ENCODE data around the gene CCNL2. TPM values are rescaled to one million over a fixed set of nuclear protein-coding genes. Genes with fewer than 3 reads are reported as not detected.
A peak's percentile ranks its signal among the peaks of the same experiment; 100 is the strongest.

Gene CCNL2
- total RNA-seq (2021): 117 to 142 TPM (median 117 TPM) in 3 replicates
- Bru-seq, nascent RNA: percentile 89 among the genes with signal in this experiment
- long read RNA-seq, experiment 1, transcript CCNL2-202 (6 exons, 1,186 nt): minor isoform, 14 of 722 reads
- long read RNA-seq, experiment 1, transcript CCNL2-201 (11 exons, 2,305 nt): major isoform, 200 of 722 reads
- long read RNA-seq, experiment 1, transcript CCNL2-204 (6 exons, 3,082 nt): minor isoform, 24 of 722 reads
- long read RNA-seq, experiment 1, transcript CCNL2-206 (3 exons, 1,941 nt): minor isoform, 5 of 722 reads
- long read RNA-seq, experiment 1, partial matches to known transcripts: 228 of 722 reads
- long read RNA-seq, experiment 1, other reads (novel, unspliced or antisense): 250 of 722 reads
- long read RNA-seq, experiment 2, transcript CCNL2-201 (11 exons, 2,305 nt): major isoform, 19 of 55 reads
- long read RNA-seq, experiment 2, transcript CCNL2-204 (6 exons, 3,082 nt): minor isoform, 5 of 55 reads
- long read RNA-seq, experiment 2, partial matches to known transcripts: 4 of 55 reads
- long read RNA-seq, experiment 2, other reads (novel, unspliced or antisense): 23 of 55 reads
- long read RNA-seq, experiment 3, partial matches to known transcripts: 0 of 4 reads
- long read RNA-seq, experiment 3, other reads (novel, unspliced or antisense): 2 of 4 reads

- POLR2A ChIA-PET: interaction anchor here (0.7 to 2.3 kb wide), 10 partner anchors 8 to 527 kb away, joined by 3 to 12 read pairs (median 4); partner anchors contain the start of gene AURKAIP1
- no peaks in the 10 kb centered on the region for H3K9me3 Mint-ChIP-seq
- ATAC-seq (peak; percentile 94), DNase-seq (ENCODE audit: low spot score) (peak; percentile 99)
- H3K4me1 Mint-ChIP-seq: peaks cover 31% of the 10 kb centered on the region
- H3K27me3 Mint-ChIP-seq (ENCODE audit: low read depth): no peaks in the 10 kb centered on the region
- H3K27ac Mint-ChIP-seq: peak within 1 kb of the TSS; percentile 93
- CTCF ChIA-PET: interaction anchor here (0.5 to 2.5 kb wide), 19 partner anchors 8 to 397 kb away, joined by 3 to 14 read pairs (median 4); partner anchors contain the start of genes AURKAIP1 and MRPL20
- peak within 1 kb of the TSS; percentile 85 for H3K4me3 Mint-ChIP-seq
- H3K36me3 Mint-ChIP-seq: peaks cover 61% of the 10 kb centered on the region
- TF ChIP-seq AFF4 (CRISPR knock-in tag; IDR thresholded peaks at IDR 0.05; ENCODE audit: borderline replicate concordance): peak; percentile 72; the same call in 1 of the 2 replicates
- TF ChIP-seq CBFB (CRISPR knock-in tag; IDR thresholded peaks at IDR 0.05; ENCODE audit: low read depth): 0 out of 2 replicates have a peak, but pooled peaks have one; percentile 86
- peak; percentile 71; the same call in 1 of the 2 replicates for TF ChIP-seq GABPB1 (CRISPR knock-in tag; IDR thresholded peaks at IDR 0.05)
- TF ChIP-seq ETV6 (CRISPR knock-in tag; IDR thresholded peaks at IDR 0.05): peak; percentile 20; the same call in 1 of the 2 replicates
- peak; percentile 45; the same call in 1 of the 2 replicates for TF ChIP-seq MYBL2 (CRISPR knock-in tag; IDR thresholded peaks at IDR 0.05)
- no peak for TF ChIP-seq ZNF317 (CRISPR knock-in tag; IDR thresholded peaks at IDR 0.05; ENCODE audit: borderline replicate concordance, low read depth)
- TF ChIP-seq MAX (CRISPR knock-in tag; IDR thresholded peaks at IDR 0.05): peak; percentile 78
- peak; percentile 61; the same call in 1 of the 2 replicates for TF ChIP-seq ARID4B (CRISPR knock-in tag; IDR thresholded peaks at IDR 0.05; ENCODE audit: borderline replicate concordance)
- no peak for TF ChIP-seq ZNF425 (CRISPR knock-in tag; conservative IDR thresholded peaks at IDR 0.05)
- peak; percentile 100 for TF ChIP-seq NFYB (CRISPR knock-in tag; conservative IDR thresholded peaks at IDR 0.05; ENCODE audit: low read depth)
- peak; percentile 94 for TF ChIP-seq CREM (CRISPR knock-in tag; IDR thresholded peaks at IDR 0.05)
- no peak for TF ChIP-seq ZNF512 (CRISPR knock-in tag; IDR thresholded peaks at IDR 0.05; ENCODE audit: borderline replicate concordance)
- TF ChIP-seq FOXP1 (CRISPR knock-in tag; IDR thresholded peaks at IDR 0.05; ENCODE audit: borderline replicate concordance): peak; percentile 67; the same call in 1 of the 2 replicates
- no peak for TF ChIP-seq RELA (CRISPR knock-in tag; IDR thresholded peaks at IDR 0.05; ENCODE audit: borderline replicate concordance)
- peak; percentile 17; the same call in 1 of the 2 replicates for TF ChIP-seq USF1 (CRISPR knock-in tag; IDR thresholded peaks at IDR 0.05)
- TF ChIP-seq E2F5 (CRISPR knock-in tag; IDR thresholded peaks at IDR 0.05): peak; percentile 59
These were observed at the start of gene CCNL2 for GRCh38 chr1:1399187-1399871. CCNL2 (minus strand) TSS chr1:1399335; CDS start chr1:1399306, 29 bp downstream.

All from WTC11 (cell line).